Lower lobe of right lung (tissue), 2 donors: Measurements from ENCODE around the gene THSD4. TPM values are rescaled to one million over a fixed set of nuclear protein-coding genes. Genes with fewer than 3 reads are reported as not detected.

Experiments used
- ATAC-seq, 2 donors: fragments of 200-7000 bp; cut with Tn5 transposase; one replicate each; pipeline ENCODE4 v1.9.1; 2020 to 2022; ENCODE audit warnings: mild to moderate bottlenecking in 2 of 2, moderate library complexity in 2 of 2
- DNase-seq: peaks from one replicate; pipeline ENCODE4 v3.0.0-alpha.2; 2020
- H3K27ac ChIP-seq: fragments of 200-600 bp; one replicate; pipeline ENCODE4 v1.8.0; 2022
- H3K27me3 ChIP-seq: fragments of 200-600 bp; one replicate; pipeline ENCODE4 v1.8.0; 2022; ENCODE audit warnings: low read depth
- H3K36me3 ChIP-seq: fragments of 200-600 bp; one replicate; pipeline ENCODE4 v1.8.0; 2022; ENCODE audit warnings: mild to moderate bottlenecking
- H3K4me1 ChIP-seq: fragments of 200-600 bp; one replicate; pipeline ENCODE4 v1.8.0; 2022
- H3K4me3 ChIP-seq: fragments of 200-600 bp; one replicate; pipeline ENCODE4 v1.8.0; 2022; ENCODE audit warnings: mild to moderate bottlenecking
- H3K9me3 ChIP-seq: fragments of 200-600 bp; one replicate; pipeline ENCODE4 v1.8.0; 2022
- CTCF ChIP-seq: fragments of 200-600 bp; IDR thresholded peaks from one replicate; pipeline ENCODE4 v1.8.0; 2022; ENCODE audit warnings: antibody characterized with exemption, mild to moderate bottlenecking
- intact Hi-C: fragments of 100-400 bp; cut with DNase I; formaldehyde crosslinking; loops from one replicate; pipeline ENCODE4 v1.11.0; 2022
- total RNA-seq: library from RNA; stranded (reverse); fragmentation: NEBNext Ultra II Directional; extraction: Animal tissue kit (Norgen Biotek cat#: 25700); gene quantifications from one replicate; pipeline ENCODE4 v1.2.1, GENCODE V29; 2021
- donor health status: DM: no; HTN: yes; CAD: no; lungs with severe emphysema.

The THSD4 gene
- total RNA-seq, 1 donor from 2014 or later, result 18.2 TPM

GRCh38 chr15:71274448-71274798 is 159.2 kb downstream of the THSD4 start:
- intact Hi-C loops, result no loop called here
- Histone ChIP-seq H3K27ac (no peak overlapping the region), H3K36me3 (no peaks in the 10 kb centered on the region), H3K4me3 (no peak overlapping the region), H3K9me3 (no peaks in the 10 kb centered on the region), H3K27me3 (no peaks in the 10 kb centered on the region), H3K4me1 (peaks cover 11% of the 10 kb centered on the region)
- TF ChIP-seq CTCF, result no peak
- ATAC-seq (no peak), DNase-seq (no peak)

GRCh38 chr15:71275098-71275497 is 159.8 kb downstream of the THSD4 start:
- no peaks in the 10 kb centered on the region for H3K9me3 ChIP-seq
- no peak overlapping the region for H3K4me3 ChIP-seq
- H3K27me3 ChIP-seq, result no peaks in the 10 kb centered on the region
- H3K27ac ChIP-seq, result no peak overlapping the region
- TF ChIP-seq CTCF, result no peak
- H3K4me1 ChIP-seq, result peaks cover 15% of the 10 kb centered on the region
- no peak for DNase-seq
- no peak for ATAC-seq
- no peaks in the 10 kb centered on the region for H3K36me3 ChIP-seq
- intact Hi-C loops, result no loop called here

GRCh38 chr15:71275566-71276335 is 160.5 kb downstream of the THSD4 start:
- intact Hi-C loops, result no loop called here
- Histone ChIP-seq H3K9me3 (no peaks in the 10 kb centered on the region), H3K27me3 (no peaks in the 10 kb centered on the region), H3K27ac (no peak overlapping the region), H3K36me3 (no peaks in the 10 kb centered on the region), H3K4me1 (peaks cover 15% of the 10 kb centered on the region), H3K4me3 (no peak overlapping the region)
- no peak for TF ChIP-seq CTCF
- ATAC-seq (no peak), DNase-seq (no peak)

- DNase-seq, result no peak
- H3K27ac ChIP-seq, result no peak overlapping the region
- H3K4me3 ChIP-seq, result no peak overlapping the region
- ATAC-seq, result no peak
- H3K9me3 ChIP-seq, result no peaks in the 10 kb centered on the region
- H3K27me3 ChIP-seq, result no peaks in the 10 kb centered on the region
- H3K4me1 ChIP-seq, result peaks cover 15% of the 10 kb centered on the region
- TF ChIP-seq CTCF, result no peak
- no peaks in the 10 kb centered on the region for H3K36me3 ChIP-seq
- intact Hi-C loops, result no loop called here
These were observed 161.0 kb downstream of the THSD4 start for GRCh38 chr15:71276336-71276665.

GRCh38 chr15:71278989-71279756 is 163.9 kb downstream of the THSD4 start:
- no peak overlapping the region for H3K4me3 ChIP-seq
- no peak for TF ChIP-seq CTCF
- no peaks in the 10 kb centered on the region for H3K27me3 ChIP-seq
- H3K36me3 ChIP-seq, result no peaks in the 10 kb centered on the region
- peak; percentile 55 for DNase-seq
- intact Hi-C loops, result no loop called here
- no peaks in the 10 kb centered on the region for H3K9me3 ChIP-seq
- peaks cover 15% of the 10 kb centered on the region for H3K4me1 ChIP-seq
- H3K27ac ChIP-seq, result peak overlapping the region; percentile 64
- peak; percentile 89 for ATAC-seq
